ENCODE measurements around the gene RHOJ. TPM values are rescaled to one million over a fixed set of nuclear protein-coding genes. Genes with fewer than 3 reads are reported as not detected.

Gene RHOJ
- total and polyA plus RNA-seq, 9 of the 15 experiments (the other 6 are each of a cell fraction or from before 2014, with no cell fraction given), result not detected

GRCh38 chr14:63297372-63298063 is 93.3 kb downstream of the RHOJ start:
- intact Hi-C loops (cut with micrococcal nuclease) (no loop called here), in situ Hi-C loops (cut with MboI) (loop anchor here (25.0 kb wide), 1 partner anchor 1410 kb away; no protein-coding TSS in a partner anchor)
- Histone ChIP-seq H3K4me2 (ENCODE audit: insufficient read depth, low read length) (no peak overlapping the region), H3K9me1 (ENCODE audit: control insufficient read depth, insufficient read depth, low read length) (no peaks in the 10 kb centered on the region), H3K9me3 (replicated peaks; ENCODE audit: control insufficient read depth, insufficient read depth, low read depth, low read length) (no peaks in the 10 kb centered on the region), H3K27me3 (ENCODE audit: control insufficient read depth in 2 of 2, insufficient read depth in 2 of 2, low read length in 2 of 2) (peaks cover 0 to 5% of the 10 kb centered on the region in 2 experiments; a peak in 2 of 5 replicates), H3K9ac (ENCODE audit: insufficient read depth in 1 of 2, low read depth in 2 of 2, low read length in 2 of 2) (no peak overlapping the region), H4K20me1 (replicated peaks; ENCODE audit: control insufficient read depth, insufficient read depth, low read length) (no peaks in the 10 kb centered on the region), H3K79me2 (ENCODE audit: control insufficient read depth, insufficient read depth, low read length) (no peaks in the 10 kb centered on the region), H2AFZ (ENCODE audit: low read depth, low read length) (no peak overlapping the region), H3K4me3 (no peak overlapping the region), H3K4me1 (replicated peaks in 1 of 2; ENCODE audit: control insufficient read depth in 2 of 2, insufficient read depth in 2 of 2, low read length in 2 of 2) (no peaks in the 10 kb centered on the region), H3K27ac (ENCODE audit: extremely low read depth, low read depth, low read length) (no peak overlapping the region), H3K36me3 (ENCODE audit: control insufficient read depth, insufficient read depth, low read length) (no peaks in the 10 kb centered on the region)
- DNase-seq (ENCODE audit: extremely low read depth in 1 of 4, low spot score in 3 of 4) (no peak), ATAC-seq (no peak), FAIRE-seq (no peak)
- TF ChIP-seq ZNF24 (IDR thresholded peaks at IDR 0.05) (no peak), NR0B1 (IDR thresholded peaks at IDR 0.05; ENCODE audit: partially characterized antibody) (no peak), TARDBP (IDR thresholded peaks at IDR 0.05) (no peak)
- BruUV-seq (replicated peaks), result no TSS peak
- POLR2A ChIA-PET, result no interaction called here
- WGBS (ENCODE audit: insufficient coverage, low coverage, missing lambda C conversion rate), result 0% methylated on average over 4 of the region's 4 CpGs
- CTCF ChIA-PET (ENCODE audit: low intra/inter-chr PET ratio), result no interaction called here
